G401 (cell line): Measurements from ENCODE around the gene DCDC2C. TPM values are rescaled to one million over a fixed set of nuclear protein-coding genes. Genes with fewer than 3 reads are reported as not detected.
A peak's percentile ranks its signal among the peaks of the same experiment; 100 is the strongest.

Source experiments
- DNase-seq: peaks from one replicate; pipeline ENCODE4 v3.0.0-alpha.2; 2015; ENCODE audit warnings: low spot score
- in situ Hi-C: cut with HindIII; loops from 2 replicates; pipeline ENCODE4 v1.10.0; 2016; ENCODE audit warnings: low sequenced_read_pairs, mixed read lengths
- total RNA-seq: library from RNA; depleted of rRNA; stranded (reverse); fragments of >200 nt; shearing (Covaris generic); gene quantifications from 2 replicates; pipeline ENCODE4 v1.2.3, GENCODE V29; 2014; rRNA removed

Gene DCDC2C
- total RNA-seq, 1 experiment from 2014 or later = not detected

- DNase-seq = peak; percentile 37
- in situ Hi-C loops = no loop called here
These were observed 161.8 kb downstream of the DCDC2C start for GRCh38 chr2:3864943-3865865.

GRCh38 chr2:3867469-3867868, 164.1 kb downstream of the DCDC2C start:
- in situ Hi-C loops = no loop called here
- no peak for DNase-seq

- no peak for DNase-seq
- in situ Hi-C loops = no loop called here
These were observed 164.8 kb downstream of the DCDC2C start for GRCh38 chr2:3868012-3868805.

DNA sequence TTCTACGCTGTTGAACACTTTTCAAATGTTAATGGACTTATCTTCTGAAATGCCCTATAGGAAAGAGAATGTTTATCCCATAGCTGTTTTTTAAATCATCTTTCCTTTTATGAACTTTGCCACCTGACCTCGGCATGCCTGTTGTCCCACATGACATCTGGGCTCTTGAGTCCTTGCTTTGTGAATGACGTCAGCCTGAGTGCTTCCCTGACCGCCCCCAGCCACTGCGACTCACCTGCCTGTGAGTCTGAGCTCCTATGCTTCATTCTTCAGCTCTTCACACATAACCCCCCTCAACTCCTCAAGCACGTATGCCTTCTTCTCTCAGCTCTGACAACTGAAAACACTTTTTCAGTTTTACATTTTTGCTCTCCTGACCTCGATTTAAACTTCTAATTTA, 166.8 kb downstream of the DCDC2C start:
- no peak for DNase-seq
- in situ Hi-C loops = no loop called here

GRCh38 chr2:3871002-3871401, 167.6 kb downstream of the DCDC2C start:
- DNase-seq = no peak
- in situ Hi-C loops = no loop called here

- DNase-seq = no peak
- in situ Hi-C loops = no loop called here
These were observed 169.1 kb downstream of the DCDC2C start for GRCh38 chr2:3872451-3872850.

GRCh38 chr2:3873899-3874298, 170.5 kb downstream of the DCDC2C start:
- DNase-seq = no peak
- in situ Hi-C loops = no loop called here

DNA sequence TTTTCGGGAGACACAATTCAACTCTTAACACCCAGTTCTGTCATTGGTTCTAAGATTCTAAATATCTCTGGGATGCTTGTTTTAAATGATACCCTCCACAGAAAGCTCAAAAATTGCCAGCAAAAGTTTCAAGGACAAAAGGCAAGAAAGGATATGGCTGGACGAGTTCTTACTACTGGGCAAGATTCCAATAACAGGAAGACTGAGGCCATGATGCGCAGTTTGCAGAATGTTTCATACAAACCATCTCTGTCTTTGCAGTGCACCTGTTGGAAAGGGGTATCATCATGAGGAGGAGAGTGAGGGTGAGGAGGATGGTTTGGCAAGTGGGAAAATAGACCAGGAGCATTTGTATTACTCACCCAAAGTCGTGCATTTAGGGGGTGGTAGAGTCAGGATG, 172.8 kb downstream of the DCDC2C start:
- no peak for DNase-seq
- in situ Hi-C loops = no loop called here

DNA sequence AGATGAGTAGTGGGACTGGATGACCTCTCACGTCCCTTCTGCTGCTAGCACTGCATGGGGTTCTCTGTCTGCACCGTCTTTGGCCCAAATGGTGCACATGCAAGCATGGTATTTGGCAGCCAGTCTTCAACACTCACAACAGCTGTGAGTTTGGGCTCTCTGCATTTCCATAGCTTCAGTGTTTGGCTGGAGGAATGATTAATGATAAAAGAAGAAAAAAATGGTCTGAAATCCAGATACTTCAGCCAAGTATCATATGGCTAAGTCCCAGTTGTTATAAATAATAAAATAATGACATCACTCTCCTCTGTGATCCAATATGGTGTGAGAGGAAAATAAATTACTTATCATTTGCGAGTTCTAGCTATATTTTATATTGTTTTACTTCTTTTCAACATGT, 173.3 kb downstream of the DCDC2C start:
- in situ Hi-C loops = no loop called here
- no peak for DNase-seq

DNA sequence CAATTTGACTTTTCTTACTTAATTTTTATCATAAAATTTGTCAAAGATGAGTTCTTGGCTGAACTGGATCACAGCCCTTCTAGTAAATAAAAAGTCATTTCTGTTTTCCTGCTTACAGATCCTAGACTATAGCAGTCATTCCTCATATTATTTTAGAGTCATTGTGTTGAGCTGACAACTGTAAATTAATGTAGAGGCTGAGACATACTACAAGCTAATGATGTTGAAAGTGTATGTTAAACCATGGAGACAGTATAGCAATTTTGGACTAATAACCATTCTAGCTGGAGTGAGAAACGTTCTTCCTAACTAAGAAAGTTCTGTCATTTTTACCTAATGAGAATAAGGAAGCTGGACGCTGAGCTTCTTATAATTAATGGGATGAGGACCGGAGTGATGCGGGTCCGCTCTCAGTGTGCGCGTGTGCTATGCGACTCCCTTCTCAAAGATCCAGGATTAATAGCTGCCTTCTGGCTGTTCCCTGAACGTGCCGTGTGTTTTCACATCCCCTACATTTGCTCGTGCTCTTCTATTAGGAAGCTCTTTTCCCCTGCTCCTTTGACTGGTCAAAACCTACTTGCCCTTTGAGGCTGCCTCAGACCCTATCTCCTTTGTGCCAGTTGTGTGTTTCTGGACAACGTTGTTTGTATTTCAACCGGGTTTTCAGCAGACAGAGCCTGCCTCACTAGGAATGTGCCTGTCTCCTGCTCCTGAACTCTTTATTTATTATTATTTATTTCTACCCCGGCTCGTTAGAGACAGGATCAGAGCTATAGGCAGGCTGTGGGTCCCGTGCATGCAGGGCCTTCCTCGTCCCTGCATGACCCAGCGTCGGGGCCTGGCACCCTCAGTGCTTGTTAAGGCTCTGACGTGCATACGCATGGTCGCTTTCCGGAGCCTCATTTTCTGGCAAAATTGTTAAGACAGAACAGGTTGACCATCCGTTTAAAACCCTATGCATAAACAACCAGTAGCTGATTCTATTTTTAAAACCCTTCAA, 182.6 kb downstream of the DCDC2C start:
- no peak for DNase-seq
- in situ Hi-C loops = no loop called here

- DNase-seq = no peak
- in situ Hi-C loops = no loop called here
These were observed 191.6 kb downstream of the DCDC2C start for GRCh38 chr2:3895021-3895420.

Other genes starting within 250 kb of the DCDC2C start
- 48.4 and 63.2 TPM in 2 replicates for gene ADI1, start 184.0 kb upstream of the DCDC2C start, total RNA-seq
- 36.6 and 41.7 TPM in 2 replicates for gene RNASEH1, start 145.2 kb upstream of the DCDC2C start, total RNA-seq
- gene RPS7, start 128.3 kb upstream of the DCDC2C start, total RNA-seq = 3,161 and 4,026 TPM in 2 replicates
- gene COLEC11, start 108.5 kb upstream of the DCDC2C start, total RNA-seq = 2.1 TPM in 1 of 2 replicates, not detected in the other
- not detected in 2 replicates for gene ALLC, start 45.4 kb upstream of the DCDC2C start, total RNA-seq